Transverse colon (tissue), 4 donors: ENCODE results near the gene GRK3.

ENCODE experiments used
- EP300 ChIP-seq: sonication (generic); formaldehyde crosslinking; IDR thresholded peaks from one replicate; pipeline ENCODE4 v1.6.1; 2017; ENCODE audit warnings: antibody characterized with exemption, low read depth
- POLR2A ChIP-seq: fragments of 450-650 bp; IDR thresholded peaks from one replicate; pipeline ENCODE4 v1.6.1; 2016; ENCODE audit warnings: antibody characterized with exemption, mild to moderate bottlenecking, moderate library complexity
- POLR2AphosphoS5 ChIP-seq, 3 donors: sonication (generic); formaldehyde crosslinking; IDR thresholded peaks; one replicate each; pipeline ENCODE4 v1.6.1; 2016; ENCODE audit warnings: antibody characterized with exemption in 3 of 3
- TF ChIP-seq, protein P1 (sequence below), 5 experiments: fragments of 200-600 bp in 3 of 5; fragments of 450-650 bp in 2 of 5; sonication (generic) in 3 of 5; IDR thresholded peaks; 1 replicate in 2 of 5; 2 replicates in 3 of 5; pipeline ENCODE4 v1.5.1; 2016 to 2017; ENCODE audit warnings: antibody characterized with exemption in 5 of 5, inconsistent platforms in 3 of 5, mild to moderate bottlenecking in 2 of 5, moderate library complexity in 1 of 5

DNA sequence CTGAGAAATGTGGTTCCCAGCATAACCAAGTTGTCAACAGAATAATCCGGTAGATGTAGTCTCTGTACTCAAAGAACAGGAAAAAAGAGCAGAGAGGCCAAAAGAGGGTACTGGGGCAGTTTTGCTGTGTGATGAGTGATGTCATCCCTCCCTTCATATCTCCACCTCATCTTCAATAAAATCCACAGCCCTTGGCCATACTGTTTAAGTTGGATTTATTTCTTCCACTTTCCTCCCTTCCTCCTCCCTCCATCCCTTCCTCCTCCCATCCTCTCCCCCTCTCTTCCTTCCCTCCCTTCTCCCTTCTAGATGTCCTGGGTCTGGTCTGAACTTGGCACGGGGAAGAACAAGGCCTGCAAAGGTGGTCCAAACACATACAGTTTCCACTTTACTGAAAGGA lies 18.2 kb upstream of the GRK3 start:
- no peak for TF ChIP-seq POLR2A
- TF ChIP-seq EP300, result no peak
- TF ChIP-seq, protein P1, sequence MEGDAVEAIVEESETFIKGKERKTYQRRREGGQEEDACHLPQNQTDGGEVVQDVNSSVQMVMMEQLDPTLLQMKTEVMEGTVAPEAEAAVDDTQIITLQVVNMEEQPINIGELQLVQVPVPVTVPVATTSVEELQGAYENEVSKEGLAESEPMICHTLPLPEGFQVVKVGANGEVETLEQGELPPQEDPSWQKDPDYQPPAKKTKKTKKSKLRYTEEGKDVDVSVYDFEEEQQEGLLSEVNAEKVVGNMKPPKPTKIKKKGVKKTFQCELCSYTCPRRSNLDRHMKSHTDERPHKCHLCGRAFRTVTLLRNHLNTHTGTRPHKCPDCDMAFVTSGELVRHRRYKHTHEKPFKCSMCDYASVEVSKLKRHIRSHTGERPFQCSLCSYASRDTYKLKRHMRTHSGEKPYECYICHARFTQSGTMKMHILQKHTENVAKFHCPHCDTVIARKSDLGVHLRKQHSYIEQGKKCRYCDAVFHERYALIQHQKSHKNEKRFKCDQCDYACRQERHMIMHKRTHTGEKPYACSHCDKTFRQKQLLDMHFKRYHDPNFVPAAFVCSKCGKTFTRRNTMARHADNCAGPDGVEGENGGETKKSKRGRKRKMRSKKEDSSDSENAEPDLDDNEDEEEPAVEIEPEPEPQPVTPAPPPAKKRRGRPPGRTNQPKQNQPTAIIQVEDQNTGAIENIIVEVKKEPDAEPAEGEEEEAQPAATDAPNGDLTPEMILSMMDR (IDR thresholded peaks at IDR 0.05), result no peak
- TF ChIP-seq POLR2AphosphoS5 (IDR thresholded peaks at IDR 0.05), result no peak
